Activated CD8-positive, alpha-beta T cell treated with anti-CD3 and anti-CD28 coated beads for 36 hours (primary cell): ENCODE data around the gene ZNF609. TPM values are rescaled to one million over a fixed set of nuclear protein-coding genes. Genes with fewer than 3 reads are reported as not detected.

Experiments
- ATAC-seq: fragments of 200-7000 bp; cut with Tn5 transposase; one replicate; pipeline ENCODE4 v1.10.0; 2021; ENCODE audit warnings: mild to moderate bottlenecking, moderate library complexity
- CTCF ChIA-PET: fragments of 350-600 bp; sonication (Branson Sonifier 250); formaldehyde crosslinking; loops from one replicate; lab custom pipeline; 2021; ENCODE audit warnings: antibody characterized with exemption; lab: Charles Lee
- POLR2A ChIA-PET: fragments of 350-600 bp; sonication (Branson Sonifier 250); formaldehyde crosslinking; loops from one replicate; lab custom pipeline; 2021; ENCODE audit warnings: antibody characterized with exemption; lab: Charles Lee
- DNase-seq: peaks from one replicate; pipeline ENCODE4 v3.0.0-alpha.2; 2020
- H3K27ac Mint-ChIP-seq: one replicate; pipeline ENCODE4 v1.8.0; 2021; ENCODE audit warnings: mild to moderate bottlenecking, mixed read lengths
- H3K27me3 Mint-ChIP-seq: one replicate; pipeline ENCODE4 v1.8.0; 2021; ENCODE audit warnings: mixed read lengths
- H3K36me3 Mint-ChIP-seq: one replicate; pipeline ENCODE4 v1.8.0; 2021; ENCODE audit warnings: low read depth, mixed read lengths
- H3K4me1 Mint-ChIP-seq: one replicate; pipeline ENCODE4 v1.8.0; 2021; ENCODE audit warnings: low read depth, mixed read lengths
- H3K4me3 Mint-ChIP-seq: one replicate; pipeline ENCODE4 v1.8.0; 2021; ENCODE audit warnings: mild to moderate bottlenecking, moderate library complexity, mixed read lengths
- H3K9me3 Mint-ChIP-seq: one replicate; pipeline ENCODE4 v1.8.0; 2021; ENCODE audit warnings: mixed read lengths
- intact Hi-C: fragments of 100-400 bp; cut with micrococcal nuclease; formaldehyde crosslinking; loops from one replicate; pipeline ENCODE4 v1.10.0; 2022
- total RNA-seq, 2 experiments: library from RNA; stranded (reverse); gene quantifications; one replicate each; pipeline ENCODE4 v1.2.3, GENCODE V29; 2021
- TF ChIP-seq, protein P1 (sequence below): fragments of 200-600 bp; IDR thresholded peaks from one replicate; pipeline ENCODE4 v1.8.0; 2022; ENCODE audit warnings: antibody characterized with exemption, mild to moderate bottlenecking

Gene ZNF609
- total RNA-seq, 2 experiments from 2014 or later: 37.2 to 39.6 TPM

DNA sequence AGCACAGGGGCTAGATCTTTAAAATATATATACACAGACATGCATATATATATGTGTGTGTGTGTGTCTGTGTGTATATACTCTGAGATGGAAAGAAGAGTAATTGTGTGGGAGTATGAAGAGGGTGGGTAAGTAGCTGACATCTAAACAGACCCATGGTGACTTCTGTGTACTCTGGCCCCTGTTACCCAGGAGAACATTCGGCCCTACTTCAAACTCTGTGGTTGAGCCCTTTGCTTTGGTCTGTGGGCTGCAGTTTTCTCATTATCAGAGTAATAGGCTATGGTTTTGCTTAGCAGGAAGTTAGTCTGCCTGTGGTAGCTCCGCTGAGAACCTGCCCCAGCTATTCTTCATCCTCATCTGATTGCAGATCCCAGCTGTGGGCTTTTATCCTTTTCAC is 173.6 kb downstream of the ZNF609 start:
- POLR2A ChIA-PET: interaction anchor here (0.6 to 3.2 kb wide), 10 partner anchors 9 to 206 kb away, joined by 3 to 16 read pairs (median 3); no protein-coding TSS in a partner anchor
- Mint-ChIP-seq H3K36me3 (peaks cover 24% of the 10 kb centered on the region), H3K9me3 (peaks cover 7% of the 10 kb centered on the region), H3K4me3 (peak overlapping the region; percentile 31), H3K27ac (peak overlapping the region; percentile 82), H3K27me3 (no peaks in the 10 kb centered on the region), H3K4me1 (peaks cover 63% of the 10 kb centered on the region)
- TF ChIP-seq, protein P1, sequence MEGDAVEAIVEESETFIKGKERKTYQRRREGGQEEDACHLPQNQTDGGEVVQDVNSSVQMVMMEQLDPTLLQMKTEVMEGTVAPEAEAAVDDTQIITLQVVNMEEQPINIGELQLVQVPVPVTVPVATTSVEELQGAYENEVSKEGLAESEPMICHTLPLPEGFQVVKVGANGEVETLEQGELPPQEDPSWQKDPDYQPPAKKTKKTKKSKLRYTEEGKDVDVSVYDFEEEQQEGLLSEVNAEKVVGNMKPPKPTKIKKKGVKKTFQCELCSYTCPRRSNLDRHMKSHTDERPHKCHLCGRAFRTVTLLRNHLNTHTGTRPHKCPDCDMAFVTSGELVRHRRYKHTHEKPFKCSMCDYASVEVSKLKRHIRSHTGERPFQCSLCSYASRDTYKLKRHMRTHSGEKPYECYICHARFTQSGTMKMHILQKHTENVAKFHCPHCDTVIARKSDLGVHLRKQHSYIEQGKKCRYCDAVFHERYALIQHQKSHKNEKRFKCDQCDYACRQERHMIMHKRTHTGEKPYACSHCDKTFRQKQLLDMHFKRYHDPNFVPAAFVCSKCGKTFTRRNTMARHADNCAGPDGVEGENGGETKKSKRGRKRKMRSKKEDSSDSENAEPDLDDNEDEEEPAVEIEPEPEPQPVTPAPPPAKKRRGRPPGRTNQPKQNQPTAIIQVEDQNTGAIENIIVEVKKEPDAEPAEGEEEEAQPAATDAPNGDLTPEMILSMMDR: no peak
- CTCF ChIA-PET: interaction anchor here (0.9 to 2.9 kb wide), 8 partner anchors 10 to 246 kb away, joined by 3 to 13 read pairs (median 4); partner anchors contain the start of gene TRIP4
- DNase-seq (peak; percentile 86), ATAC-seq (peak; percentile 90)
- intact Hi-C loops: loop anchor here (10.0 kb wide), 1 partner anchor 189 kb away; no protein-coding TSS in a partner anchor

DNA sequence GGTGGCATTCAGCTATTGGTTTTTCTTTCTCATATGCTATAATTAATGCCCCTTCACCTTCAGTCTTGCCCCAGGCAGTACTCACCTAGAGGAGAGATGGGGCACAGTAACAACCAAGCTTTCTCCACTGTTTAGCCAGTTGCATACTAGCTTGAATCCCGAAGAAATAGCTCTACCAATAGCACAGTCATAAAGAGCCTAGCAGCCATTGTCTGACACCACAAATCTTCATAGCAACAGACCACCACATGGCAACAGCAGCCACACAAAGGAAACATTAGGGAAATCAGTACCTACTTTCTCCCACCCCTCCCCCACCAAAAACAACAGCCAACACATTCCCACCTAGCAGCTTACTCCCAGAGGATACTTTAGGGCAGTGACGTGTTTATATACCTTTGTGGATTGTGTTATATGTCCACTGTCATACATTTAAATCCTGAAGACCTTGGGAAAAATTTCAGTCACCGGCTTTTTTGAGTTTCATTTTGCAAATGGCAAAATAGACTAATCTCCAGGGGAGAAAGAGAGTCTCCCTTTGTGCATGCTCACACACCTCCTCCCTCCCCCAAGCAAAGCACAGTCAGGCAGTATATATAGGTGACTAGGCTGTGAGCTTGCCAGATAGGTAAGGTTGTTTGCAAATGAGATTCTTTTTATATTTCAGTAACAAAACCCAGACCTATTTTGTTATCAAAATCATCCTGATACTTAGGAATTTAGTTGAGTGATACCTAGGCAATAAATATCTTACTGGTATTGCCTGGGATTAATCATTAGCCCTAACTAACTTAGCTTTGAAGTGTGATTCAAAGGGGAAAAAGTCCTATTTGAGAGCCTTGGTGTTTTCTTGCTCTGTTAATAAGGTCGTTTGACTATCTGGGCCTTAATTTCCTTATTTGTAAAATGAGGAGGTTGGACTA is 174.5 kb downstream of the ZNF609 start:
- peaks cover 27% of the 10 kb centered on the region for H3K36me3 Mint-ChIP-seq
- intact Hi-C loops: loop anchor here (10.0 kb wide), 1 partner anchor 190 kb away; no protein-coding TSS in a partner anchor
- ATAC-seq (peak; percentile 57), DNase-seq (peak; percentile 77)
- POLR2A ChIA-PET: interaction anchor here (0.5 to 3.2 kb wide), 11 partner anchors 10 to 248 kb away, joined by 3 to 16 read pairs (median 3); no protein-coding TSS in a partner anchor
- CTCF ChIA-PET: interaction anchor here (0.9 to 2.9 kb wide), 10 partner anchors 9 to 247 kb away, joined by 3 to 13 read pairs (median 4); partner anchors contain the start of gene TRIP4
- H3K27me3 Mint-ChIP-seq: no peaks in the 10 kb centered on the region
- peaks cover 7% of the 10 kb centered on the region for H3K9me3 Mint-ChIP-seq
- H3K27ac Mint-ChIP-seq: peak overlapping the region; percentile 82
- peak overlapping the region; percentile 31 for H3K4me3 Mint-ChIP-seq
- H3K4me1 Mint-ChIP-seq: peaks cover 64% of the 10 kb centered on the region
- TF ChIP-seq, protein P1: no peak

DNA sequence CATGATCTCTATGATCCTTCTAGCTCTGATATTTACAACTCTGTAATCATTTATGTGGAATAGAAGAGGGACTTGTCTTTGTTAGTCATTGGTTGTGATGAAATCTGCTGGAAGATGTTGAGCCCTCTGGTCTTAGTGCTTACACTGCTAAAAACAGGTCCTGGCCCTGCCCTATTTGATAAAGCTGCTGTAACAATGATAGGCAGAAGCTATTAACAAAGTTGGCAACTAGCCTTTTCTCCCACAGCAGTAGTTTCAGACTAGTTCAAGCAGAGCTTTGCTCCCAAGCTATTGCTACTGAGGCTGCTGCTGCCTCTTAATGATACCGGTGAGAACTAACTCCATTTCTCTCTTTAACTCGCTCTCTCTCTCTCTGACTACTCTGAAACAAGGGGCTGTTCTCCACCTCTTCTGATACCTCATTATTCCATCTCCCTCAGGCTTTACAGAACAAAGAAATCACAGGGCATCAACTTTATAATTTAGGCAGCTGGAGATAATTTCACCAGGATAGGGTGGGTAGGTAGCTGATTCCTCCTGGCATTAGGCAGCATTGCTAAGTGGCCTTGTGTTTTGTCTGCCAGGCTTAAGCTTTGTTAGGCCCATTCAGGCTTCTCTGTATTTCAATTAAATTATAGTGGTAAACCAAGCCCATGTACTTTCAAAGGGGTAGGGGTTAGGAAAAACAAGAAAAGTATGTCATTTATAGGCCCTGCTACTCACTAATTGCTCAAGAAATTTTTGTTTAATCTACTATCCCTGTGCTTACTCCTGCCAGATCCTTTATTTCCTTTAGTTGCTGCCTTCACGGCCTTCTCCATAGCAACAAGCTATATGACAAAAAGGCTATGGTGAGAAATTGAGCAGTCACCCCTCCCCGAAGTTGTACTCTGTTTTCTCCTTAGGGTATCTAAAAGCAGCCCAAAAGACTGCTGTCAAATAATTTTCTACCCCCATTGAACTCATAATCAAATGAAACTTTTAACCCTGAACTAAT is 175.4 kb downstream of the ZNF609 start:
- H3K27me3 Mint-ChIP-seq: no peaks in the 10 kb centered on the region
- CTCF ChIA-PET: interaction anchor here (0.6 to 2.9 kb wide), 6 partner anchors 8 to 51 kb away, joined by 3 to 13 read pairs (median 4); no protein-coding TSS in a partner anchor
- POLR2A ChIA-PET: interaction anchor here (0.5 to 3.2 kb wide), 4 partner anchors 9 to 249 kb away, joined by 3 to 16 read pairs (median 3); no protein-coding TSS in a partner anchor
- TF ChIP-seq, protein P1: no peak
- no peak overlapping the region for H3K4me3 Mint-ChIP-seq
- H3K27ac Mint-ChIP-seq: peak overlapping the region; percentile 82
- DNase-seq: no peak
- ATAC-seq: no peak
- H3K36me3 Mint-ChIP-seq: peaks cover 30% of the 10 kb centered on the region
- H3K9me3 Mint-ChIP-seq: peaks cover 7% of the 10 kb centered on the region
- H3K4me1 Mint-ChIP-seq: peaks cover 70% of the 10 kb centered on the region
- intact Hi-C loops: loop anchor here (10.0 kb wide), 1 partner anchor 191 kb away; no protein-coding TSS in a partner anchor

DNA sequence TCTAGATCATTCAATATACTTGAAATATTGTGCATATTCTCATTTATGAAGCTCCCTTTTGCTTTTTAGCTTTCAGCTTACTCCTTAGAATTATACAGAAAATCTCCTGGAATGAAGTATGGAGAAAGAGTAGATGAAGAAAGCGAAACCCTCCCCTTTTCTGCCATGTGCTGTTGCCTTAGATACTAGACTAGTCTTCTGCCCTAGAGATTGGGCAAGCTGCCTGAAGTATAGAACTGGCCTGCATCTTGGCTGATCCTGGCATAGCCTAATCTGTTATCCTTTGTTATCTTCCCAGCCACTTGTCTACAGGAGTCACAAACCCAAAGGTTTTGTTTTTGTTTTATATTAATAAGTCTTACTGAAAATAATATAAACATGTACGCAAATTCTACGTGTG is 176.2 kb downstream of the ZNF609 start:
- intact Hi-C loops: loop anchor here (10.0 kb wide), 1 partner anchor 192 kb away; no protein-coding TSS in a partner anchor
- Mint-ChIP-seq H3K27me3 (no peaks in the 10 kb centered on the region), H3K4me3 (no peak overlapping the region), H3K9me3 (peaks cover 7% of the 10 kb centered on the region), H3K27ac (no peak overlapping the region), H3K36me3 (peaks cover 30% of the 10 kb centered on the region), H3K4me1 (peaks cover 69% of the 10 kb centered on the region)
- POLR2A ChIA-PET: interaction anchor here (0.9 to 3.2 kb wide), 2 partner anchors 8 to 127 kb away, joined by 3 to 16 read pairs; no protein-coding TSS in a partner anchor
- DNase-seq: no peak
- ATAC-seq: no peak
- TF ChIP-seq, protein P1: no peak
- CTCF ChIA-PET: interaction anchor here (0.6 to 1.6 kb wide), 3 partner anchors 12 to 37 kb away, joined by 3 to 6 read pairs (median 3); no protein-coding TSS in a partner anchor
